ENCODE measurements around the gene TUBGCP2. TPM values are rescaled to one million over a fixed set of nuclear protein-coding genes. Genes with fewer than 3 reads are reported as not detected.

The TUBGCP2 gene
- total and polyA plus RNA-seq, 2 experiments from 2014 or later, result 39.7 to 53.9 TPM

DNA sequence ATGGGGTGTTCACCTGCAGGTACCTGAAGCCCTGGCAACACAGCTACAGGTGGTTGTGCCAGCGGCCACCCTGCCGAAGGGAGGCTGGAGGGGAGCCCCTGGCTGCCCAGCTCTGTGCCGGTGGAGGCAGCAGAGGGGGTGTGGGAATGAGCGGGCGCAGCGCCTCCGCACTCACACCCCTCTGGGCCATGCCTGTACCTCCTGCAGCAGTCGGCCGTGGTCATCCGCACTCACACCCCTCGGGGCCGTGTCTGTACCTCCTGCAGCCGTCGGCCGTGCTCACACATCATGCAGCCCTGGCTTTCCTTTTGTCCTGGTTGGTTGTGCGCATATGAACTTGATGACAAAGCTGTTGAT lies 1.7 kb upstream of the TUBGCP2 start:
- H3K9me3 ChIP-seq (ENCODE audit: low read depth), result no peaks in the 10 kb centered on the region
- H4K20me1 ChIP-seq (ENCODE audit: insufficient read depth), result no peaks in the 10 kb centered on the region; the same call in 1 of the 2 replicates
- TF ChIP-seq EZH2phosphoT487 (IDR thresholded peaks at IDR 0.05; ENCODE audit: insufficient read depth, low read depth) (no peak), EZH2 (IDR thresholded peaks at IDR 0.05; ENCODE audit: insufficient read depth, poor library complexity, severe bottlenecking) (no peak)
- in situ Hi-C loops (cut with MboI), result no loop called here
- no peak for DNase-seq
- WGBS, 2 experiments (ENCODE audit: low coverage in 1 of 2, low lambda C conversion rate in 2 of 2, missing lambda C conversion rate in 2 of 2), result 93 to 94% methylated on average over 16 of the region's 16 CpGs
- H3K27me3 ChIP-seq (replicated peaks; ENCODE audit: insufficient read depth), result no peaks in the 10 kb centered on the region
- peaks cover 31% of the 10 kb centered on the region for H3K79me2 ChIP-seq (ENCODE audit: insufficient read depth)
- no peak overlapping the region for H2AFZ ChIP-seq
- H3K4me1 ChIP-seq (ENCODE audit: insufficient read depth), result peaks cover 11% of the 10 kb centered on the region
- no peak overlapping the region for H3K4me3 ChIP-seq
- H3F3A ChIP-seq (ENCODE audit: insufficient read depth), result 0 out of 2 replicates have a peak, but pooled peaks cover 10% of the 10 kb centered on the region
- H3K36me3 ChIP-seq (ENCODE audit: low read depth), result no peaks in the 10 kb centered on the region
- H3K9me2 ChIP-seq (ENCODE audit: insufficient read depth), result no peaks in the 10 kb centered on the region
- no peak overlapping the region for H3K9ac ChIP-seq
- no peak overlapping the region for H3K27ac ChIP-seq
- H3K4me2 ChIP-seq (ENCODE audit: unreplicated experiment), result no peak overlapping the region

DNA sequence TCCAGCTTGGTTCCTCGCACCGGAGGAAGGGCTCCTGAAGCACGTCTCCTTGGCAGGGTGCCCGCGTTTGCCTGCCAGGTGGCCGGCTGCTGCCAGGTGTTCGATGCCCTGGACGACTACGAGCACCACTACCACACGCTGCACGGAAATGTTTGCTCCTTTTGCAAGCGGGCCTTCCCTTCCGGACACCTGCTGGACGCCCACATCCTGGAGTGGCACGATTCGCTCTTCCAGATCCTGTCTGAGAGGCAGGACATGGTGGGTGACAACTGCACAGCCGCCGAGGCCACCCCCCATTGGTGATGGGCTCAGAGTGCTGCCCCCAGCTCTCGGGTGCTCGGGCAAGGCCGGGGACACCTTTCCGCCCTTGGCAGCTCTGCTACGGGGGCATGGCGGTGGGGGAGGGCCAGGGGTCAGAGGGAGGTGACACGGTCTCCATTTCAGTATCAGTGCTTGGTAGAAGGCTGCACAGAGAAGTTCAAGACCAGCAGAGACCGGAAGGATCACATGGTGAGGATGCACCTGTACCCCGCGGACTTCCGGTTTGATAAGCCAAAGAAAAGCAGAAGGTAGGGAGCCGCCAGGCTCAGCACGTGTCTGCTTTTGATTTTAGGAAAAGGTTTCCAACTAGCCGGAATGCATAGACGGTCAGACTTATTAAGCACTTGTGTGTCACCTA lies 1.2 kb upstream of the TUBGCP2 start:
- H3K4me1 ChIP-seq (ENCODE audit: insufficient read depth), result peaks cover 11% of the 10 kb centered on the region
- H3K9ac ChIP-seq, result no peak overlapping the region
- 86 to 88% methylated on average over 31 to 33 of the region's 33 CpGs for WGBS, 2 experiments (ENCODE audit: low coverage in 1 of 2, low lambda C conversion rate in 2 of 2, missing lambda C conversion rate in 2 of 2)
- DNase-seq, result no peak
- TF ChIP-seq EZH2 (IDR thresholded peaks at IDR 0.05; ENCODE audit: insufficient read depth, poor library complexity, severe bottlenecking), result no peak
- no peak for TF ChIP-seq EZH2phosphoT487 (IDR thresholded peaks at IDR 0.05; ENCODE audit: insufficient read depth, low read depth)
- H3K9me2 ChIP-seq (ENCODE audit: insufficient read depth), result no peaks in the 10 kb centered on the region
- H3F3A ChIP-seq (ENCODE audit: insufficient read depth), result 0 out of 2 replicates have a peak, but pooled peaks cover 5% of the 10 kb centered on the region
- H3K4me3 ChIP-seq, result no peak overlapping the region
- no peak overlapping the region for H3K27ac ChIP-seq
- H3K27me3 ChIP-seq (replicated peaks; ENCODE audit: insufficient read depth), result no peaks in the 10 kb centered on the region
- no peaks in the 10 kb centered on the region for H3K36me3 ChIP-seq (ENCODE audit: low read depth)
- no peak overlapping the region for H2AFZ ChIP-seq
- peaks cover 36% of the 10 kb centered on the region for H3K79me2 ChIP-seq (ENCODE audit: insufficient read depth)
- H3K9me3 ChIP-seq (ENCODE audit: low read depth), result no peaks in the 10 kb centered on the region
- in situ Hi-C loops (cut with MboI), result no loop called here
- H3K4me2 ChIP-seq (ENCODE audit: unreplicated experiment), result no peak overlapping the region
- no peaks in the 10 kb centered on the region; the same call in 1 of the 2 replicates for H4K20me1 ChIP-seq (ENCODE audit: insufficient read depth)

DNA sequence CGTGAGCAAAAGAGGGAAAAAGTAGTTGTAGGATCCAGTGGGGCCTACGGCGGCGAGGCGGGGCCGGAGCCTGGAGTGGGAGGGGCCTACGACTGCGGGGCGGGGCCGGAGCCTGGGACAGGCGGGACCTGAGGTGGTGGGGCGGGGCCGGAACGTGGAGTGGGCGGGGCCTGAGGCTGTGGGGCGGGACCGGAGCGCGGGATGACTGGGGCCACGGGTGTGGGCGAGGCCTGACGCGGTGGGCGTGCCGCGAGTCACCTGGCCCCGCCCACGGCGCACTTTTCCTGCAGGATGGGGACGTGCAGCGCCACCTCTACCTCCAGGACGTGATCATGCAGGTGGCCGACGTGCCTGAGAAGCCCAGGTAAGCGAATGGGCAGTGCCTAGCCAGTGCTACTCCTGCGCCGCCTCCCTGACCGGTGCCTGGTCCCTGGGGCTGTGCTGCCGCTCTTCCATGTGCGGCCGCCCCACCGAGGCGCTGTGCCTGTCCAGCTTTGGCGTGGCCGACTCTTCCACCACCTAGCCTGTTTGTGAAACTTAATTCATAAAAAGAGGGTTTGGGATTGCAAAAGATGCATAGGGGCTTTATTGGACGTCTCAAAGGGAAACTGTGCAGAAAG lies 538 bp upstream of the TUBGCP2 start:
- 25 to 41% methylated on average over 23 to 45 of the region's 46 CpGs for WGBS, 2 experiments (ENCODE audit: low coverage in 1 of 2, low lambda C conversion rate in 2 of 2, missing lambda C conversion rate in 2 of 2)

DNA sequence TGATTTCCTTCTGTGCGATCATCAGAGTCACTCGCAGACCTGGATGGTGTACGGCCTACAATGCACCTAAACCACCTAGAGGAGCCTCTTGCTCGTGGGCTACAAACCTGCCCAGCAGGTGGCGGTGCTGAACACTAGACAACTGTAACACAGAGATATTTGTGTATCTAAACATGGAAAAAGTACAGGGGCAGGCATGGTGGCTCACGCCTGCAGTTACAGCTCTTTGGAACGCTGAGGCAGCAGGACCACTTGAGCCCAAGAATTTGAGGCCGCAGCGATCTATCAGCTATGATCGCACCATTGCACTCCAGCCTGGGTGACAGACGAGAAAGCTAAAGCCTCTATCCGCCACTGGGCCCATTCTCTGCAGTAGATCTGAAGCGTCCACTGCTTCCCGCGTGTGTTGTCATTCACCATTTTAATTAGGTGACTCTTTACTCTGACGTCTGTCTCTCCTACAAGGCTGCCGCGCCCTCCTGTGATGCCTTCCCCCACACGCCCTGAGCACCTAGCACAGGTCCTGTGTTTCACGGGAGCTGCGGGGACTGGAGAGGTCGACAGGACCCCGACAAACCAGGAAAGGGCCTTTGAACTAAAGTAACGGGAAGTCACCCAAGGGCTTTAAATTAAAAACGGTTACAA lies 774 bp downstream of the TUBGCP2 start:
- no peaks in the 10 kb centered on the region; the same call in 1 of the 2 replicates for H4K20me1 ChIP-seq (ENCODE audit: insufficient read depth)
- TF ChIP-seq EZH2 (IDR thresholded peaks at IDR 0.05; ENCODE audit: insufficient read depth, poor library complexity, severe bottlenecking), result no peak
- TF ChIP-seq EZH2phosphoT487 (IDR thresholded peaks at IDR 0.05; ENCODE audit: insufficient read depth, low read depth), result no peak
- H3K9ac ChIP-seq, result peak overlapping the region; percentile 99
- peak overlapping the region; percentile 98 for H3K4me3 ChIP-seq
- peaks cover 11% of the 10 kb centered on the region for H3K4me1 ChIP-seq (ENCODE audit: insufficient read depth)
- no peaks in the 10 kb centered on the region for H3K36me3 ChIP-seq (ENCODE audit: low read depth)
- 4 to 5% methylated on average over 25 of the region's 25 CpGs for WGBS, 2 experiments (ENCODE audit: low coverage in 1 of 2, low lambda C conversion rate in 2 of 2, missing lambda C conversion rate in 2 of 2)
- peaks cover 56% of the 10 kb centered on the region for H3K79me2 ChIP-seq (ENCODE audit: insufficient read depth)
- H3K27ac ChIP-seq, result peak overlapping the region; percentile 94
- H3K9me2 ChIP-seq (ENCODE audit: insufficient read depth), result no peaks in the 10 kb centered on the region
- peak overlapping the region; percentile 75 for H2AFZ ChIP-seq
- 0 out of 2 replicates have a peak, but pooled peaks cover 5% of the 10 kb centered on the region for H3F3A ChIP-seq (ENCODE audit: insufficient read depth)
- no peaks in the 10 kb centered on the region for H3K9me3 ChIP-seq (ENCODE audit: low read depth)
- in situ Hi-C loops (cut with MboI), result no loop called here
- peak; percentile 87 for DNase-seq
- no peaks in the 10 kb centered on the region for H3K27me3 ChIP-seq (replicated peaks; ENCODE audit: insufficient read depth)
- H3K4me2 ChIP-seq (ENCODE audit: unreplicated experiment), result peak overlapping the region; percentile 96

More for the DNA sequence above, 538 bp upstream of the TUBGCP2 start:
- Histone ChIP-seq H3K4me1 (ENCODE audit: insufficient read depth) (peaks cover 11% of the 10 kb centered on the region), H3K27me3 (replicated peaks; ENCODE audit: insufficient read depth) (no peaks in the 10 kb centered on the region), H3K4me3 (peak overlapping the region; percentile 98), H4K20me1 (ENCODE audit: insufficient read depth) (no peaks in the 10 kb centered on the region; the same call in 1 of the 2 replicates), H3F3A (ENCODE audit: insufficient read depth) (0 out of 2 replicates have a peak, but pooled peaks cover 5% of the 10 kb centered on the region), H3K9me3 (ENCODE audit: low read depth) (no peaks in the 10 kb centered on the region), H3K36me3 (ENCODE audit: low read depth) (no peaks in the 10 kb centered on the region), H3K9me2 (ENCODE audit: insufficient read depth) (no peaks in the 10 kb centered on the region), H3K79me2 (ENCODE audit: insufficient read depth) (peaks cover 43% of the 10 kb centered on the region), H3K9ac (peak overlapping the region; percentile 99), H3K27ac (peak overlapping the region; percentile 94), H3K4me2 (ENCODE audit: unreplicated experiment) (peak overlapping the region; percentile 63), H2AFZ (peak overlapping the region; percentile 75)
- no peak for TF ChIP-seq EZH2 (IDR thresholded peaks at IDR 0.05; ENCODE audit: insufficient read depth, poor library complexity, severe bottlenecking)
- TF ChIP-seq EZH2phosphoT487 (IDR thresholded peaks at IDR 0.05; ENCODE audit: insufficient read depth, low read depth), result no peak
- peak; percentile 93 for DNase-seq
- in situ Hi-C loops (cut with MboI), result no loop called here

All from GM23248 (cell line).